PC-3 (cell line): Measurements from ENCODE around the gene SLC25A45.

Experiments
- CTCF ChIP-seq: fragments of 300-600 bp; sonication (generic); conservative IDR thresholded peaks from 2 replicates; pipeline ENCODE4 v1.5.1; 2017; ENCODE audit warnings: antibody characterized with exemption, low read depth, mild to moderate bottlenecking, low read length
- EZH2 ChIP-seq: fragments of 300-600 bp; sonication (generic); IDR thresholded peaks from one replicate; pipeline ENCODE4 v1.6.1; 2017; ENCODE audit warnings: antibody characterized with exemption, mild to moderate bottlenecking, low read length; ENCODE audit not compliant: unreplicated experiment

DNA sequence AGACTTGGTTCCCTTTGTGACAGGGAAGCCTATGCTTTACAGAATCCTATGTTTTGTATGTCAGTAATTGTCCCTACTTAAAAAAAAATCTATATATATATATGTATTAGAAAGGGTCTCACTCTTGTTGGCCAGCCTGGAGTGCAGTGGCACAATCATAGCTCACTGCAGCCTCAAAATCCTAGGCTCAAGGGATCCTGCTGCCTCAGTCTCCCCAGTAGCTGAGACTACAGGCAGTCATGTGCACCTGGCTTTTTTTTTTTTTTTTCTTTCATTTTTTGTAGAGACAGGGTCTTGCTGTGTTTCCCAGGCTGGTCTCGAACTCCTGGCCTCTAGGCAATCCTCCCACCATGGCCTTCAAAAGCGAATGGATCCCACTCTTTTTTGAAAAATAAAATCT lies 38.1 kb upstream of the SLC25A45 start:
- TF ChIP-seq CTCF (no peak), EZH2 (no peak)
